ENCODE results near the gene SCO2.
A peak's percentile ranks its signal among the peaks of the same experiment; 100 is the strongest.

SCO2 gene

DNA sequence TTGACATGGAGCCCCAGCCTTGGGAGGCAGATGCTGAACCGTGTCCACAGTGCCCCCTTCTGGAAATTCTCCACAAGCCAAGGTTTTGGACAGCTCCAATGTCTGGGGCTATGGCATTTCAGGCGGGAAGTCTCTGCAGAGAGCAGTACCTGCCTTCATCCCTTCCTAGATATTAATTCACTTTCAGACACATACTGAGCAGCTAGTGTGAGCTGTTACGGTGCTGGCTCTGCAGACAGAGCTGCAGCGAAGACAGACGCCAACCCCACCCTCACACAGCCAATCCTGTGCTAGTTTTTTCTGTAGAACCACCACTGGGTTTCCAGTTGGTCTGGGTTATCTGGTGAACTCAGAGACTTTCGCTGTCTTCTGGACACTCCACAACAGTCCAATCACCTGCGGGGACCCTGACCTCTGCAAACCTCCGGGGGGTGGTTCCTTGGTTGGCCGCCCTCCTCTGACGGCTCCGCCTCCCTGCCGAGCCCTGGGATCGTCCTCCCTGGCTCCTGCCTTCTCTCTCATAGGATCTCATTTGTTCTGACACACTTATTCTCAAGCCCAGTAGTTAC is 27.0 kb downstream of the SCO2 start:
- peak; percentile 59 for DNase-seq (ENCODE audit: low spot score)

DNA sequence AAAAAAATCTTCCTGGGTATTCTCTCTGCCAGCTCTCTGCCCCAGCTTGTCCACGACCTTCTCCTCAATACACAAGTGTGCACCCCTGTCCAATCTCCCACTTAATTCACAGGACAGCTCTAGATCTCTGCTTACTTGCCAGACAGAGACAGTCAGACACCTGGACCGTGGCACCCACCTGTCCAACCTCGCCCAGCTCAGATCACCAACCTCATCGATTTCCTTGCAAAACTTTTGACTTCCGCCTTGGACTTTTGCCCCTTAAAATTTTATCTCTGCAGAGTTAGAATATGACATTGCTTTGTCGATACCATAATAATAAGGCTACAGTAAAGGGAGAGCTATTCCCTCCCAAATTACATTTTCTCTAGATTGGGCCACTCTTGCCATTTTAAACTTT is 28.3 kb downstream of the SCO2 start:
- DNase-seq (ENCODE audit: low spot score): no peak

GRCh38 chr22:50490531-50491308 is 34.7 kb downstream of the SCO2 start:
- no peak for DNase-seq (ENCODE audit: low spot score)

DNA sequence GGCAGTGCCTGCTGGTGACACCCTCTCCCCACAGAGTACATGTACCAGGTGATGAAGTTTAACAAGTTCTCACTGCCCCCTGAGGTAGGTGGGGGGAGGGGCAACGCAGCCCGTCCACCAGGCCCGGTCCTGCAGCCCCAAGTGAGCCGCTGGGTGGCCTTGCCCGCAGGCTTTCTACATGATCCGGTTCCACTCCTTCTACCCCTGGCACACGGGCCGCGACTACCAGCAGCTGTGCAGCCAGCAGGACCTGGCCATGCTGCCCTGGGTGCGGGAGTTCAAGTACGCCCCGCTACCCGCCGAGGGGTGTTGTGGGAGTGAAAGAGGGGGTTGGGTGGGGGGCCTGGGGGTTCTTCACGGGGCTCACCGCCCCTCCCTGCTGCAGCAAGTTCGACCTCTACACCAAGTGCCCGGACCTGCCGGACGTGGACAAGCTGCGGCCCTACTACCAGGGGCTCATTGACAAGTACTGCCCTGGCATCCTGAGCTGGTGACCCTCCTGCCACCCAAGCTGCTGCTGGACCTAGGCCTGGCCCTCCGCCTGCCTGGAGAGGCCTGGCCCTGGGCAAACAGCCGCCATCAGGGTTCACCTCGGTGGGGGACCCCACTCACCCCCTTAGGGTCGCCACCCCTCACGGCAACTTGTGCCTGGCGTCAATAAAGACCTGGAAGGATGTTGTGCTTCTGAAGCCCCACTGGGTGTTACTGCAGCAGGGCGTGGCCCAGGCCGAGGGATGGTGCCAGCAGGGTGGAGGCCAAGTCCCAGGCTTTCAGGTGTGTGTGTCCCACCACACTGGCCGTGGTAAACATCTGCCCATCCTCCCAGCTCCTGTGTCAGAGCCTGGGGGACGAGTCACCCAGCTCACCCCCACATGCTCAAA is 35.8 kb downstream of the SCO2 start:
- no peak for DNase-seq (ENCODE audit: low spot score)

GRCh38 chr22:50488886-50489285 is 36.5 kb downstream of the SCO2 start:
- DNase-seq (ENCODE audit: low spot score): no peak

DNA sequence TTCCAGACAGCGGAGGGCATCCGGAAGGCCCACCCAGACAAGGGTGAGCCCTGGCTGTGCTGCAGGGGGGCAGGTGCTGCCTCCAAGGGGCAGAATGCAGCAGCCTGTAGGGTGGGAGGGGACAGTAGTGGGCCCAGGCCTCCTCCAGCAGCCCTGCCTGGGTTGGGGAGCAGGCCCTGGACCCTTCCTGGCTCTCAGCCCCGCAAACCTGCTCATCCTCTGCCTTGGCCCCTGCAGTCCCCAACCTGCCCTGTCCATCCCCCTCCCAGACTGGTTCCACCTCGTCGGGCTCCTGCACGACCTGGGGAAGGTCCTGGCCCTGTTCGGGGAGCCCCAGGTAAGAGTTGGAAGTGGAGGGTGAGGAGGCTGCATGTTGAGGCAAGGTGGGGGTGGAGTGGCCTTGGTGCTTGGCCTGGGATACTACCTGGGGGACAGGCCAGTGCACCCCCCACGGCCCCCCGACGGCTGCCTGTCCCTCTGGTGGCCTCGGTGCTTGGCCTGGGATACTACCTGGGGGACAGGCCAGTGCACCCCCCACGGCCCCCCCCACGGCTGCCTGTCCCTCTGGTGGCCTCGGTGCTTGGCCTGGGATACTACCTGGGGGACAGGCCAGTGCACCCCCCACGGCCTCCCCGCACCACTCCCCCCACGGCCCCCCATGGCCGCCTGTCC is 37.3 kb downstream of the SCO2 start:
- DNase-seq (ENCODE audit: low spot score): no peak

GRCh38 chr22:50487290-50488005 is 38.0 kb downstream of the SCO2 start:
- DNase-seq (ENCODE audit: low spot score): no peak

GRCh38 chr22:50486561-50487289 is 38.7 kb downstream of the SCO2 start, which contains the start of gene MIOX:
TSS of gene MIOX (plus strand) at chr22:50486859. CDS start at chr22:50486898, 39 bp downstream.
- no peak for DNase-seq (ENCODE audit: low spot score)

DNA sequence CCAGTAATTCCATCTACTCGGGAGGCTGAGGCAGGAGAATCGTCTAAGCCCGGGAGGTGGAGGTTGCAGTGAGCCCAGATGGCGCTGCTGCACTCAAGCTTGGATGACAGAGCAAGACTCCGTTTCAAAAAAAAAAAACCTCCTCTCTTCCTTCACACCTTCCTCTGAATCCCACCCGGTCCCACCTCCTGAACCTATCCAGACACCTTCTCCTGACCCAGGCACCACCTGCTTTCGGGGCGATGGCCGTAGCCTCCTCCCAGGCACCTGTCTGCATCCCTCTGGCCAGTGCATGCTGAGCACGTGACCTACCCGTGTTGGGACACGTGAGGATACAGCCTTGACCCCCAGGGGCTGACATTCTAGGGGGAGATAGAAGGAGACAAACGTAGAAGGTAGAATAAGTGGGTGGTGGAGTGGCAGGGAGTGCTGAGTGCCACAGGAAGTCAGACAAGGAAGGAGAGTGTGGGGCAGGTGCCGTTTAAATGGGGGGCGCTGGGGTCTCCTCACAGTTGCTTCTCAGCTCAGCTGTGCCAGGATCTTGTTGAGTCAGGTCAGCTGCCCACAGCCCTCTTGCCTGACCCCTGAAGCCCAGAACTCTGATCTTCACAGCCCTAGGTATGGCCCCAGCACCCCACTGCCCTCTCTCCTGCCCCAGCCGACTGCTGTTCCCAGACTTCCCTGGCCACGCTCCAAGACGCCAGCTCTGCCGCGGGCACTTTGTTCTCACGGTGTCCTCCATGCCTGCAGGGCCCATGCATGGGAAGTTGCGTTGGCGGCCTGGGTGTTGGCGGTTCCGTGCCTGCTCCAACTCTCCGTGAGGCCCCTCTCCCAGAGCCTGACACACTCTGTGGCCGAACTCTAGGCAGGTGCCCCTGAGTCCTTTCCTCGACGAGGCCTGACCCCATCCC is 39.9 kb downstream of the SCO2 start:
- DNase-seq (ENCODE audit: low spot score): no peak

GRCh38 chr22:50483977-50484853 is 41.2 kb downstream of the SCO2 start:
- DNase-seq (ENCODE audit: low spot score): no peak

DNA sequence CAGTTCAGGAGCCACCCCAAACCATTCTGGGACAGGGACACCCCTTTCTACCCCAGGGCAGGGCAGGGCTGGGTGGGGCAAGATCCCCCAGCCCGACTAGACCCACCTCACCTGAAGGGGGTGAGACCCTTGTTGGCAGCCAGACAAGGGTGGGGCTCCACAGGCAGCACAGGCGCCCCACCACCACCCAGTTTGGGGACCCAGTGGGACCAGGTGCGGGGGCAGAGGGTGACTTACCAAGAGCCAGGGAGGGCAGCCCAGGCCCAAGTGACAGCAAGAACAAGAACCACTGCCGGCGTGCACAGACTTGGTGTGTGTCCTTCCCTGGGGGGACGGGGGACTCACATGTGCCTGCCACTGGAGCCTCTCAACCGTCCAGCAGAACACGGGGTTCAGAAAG is 41.8 kb downstream of the SCO2 start:
- DNase-seq (ENCODE audit: low spot score): no peak

GRCh38 chr22:50483106-50483505 is 42.3 kb downstream of the SCO2 start:
- DNase-seq (ENCODE audit: low spot score): no peak

DNA sequence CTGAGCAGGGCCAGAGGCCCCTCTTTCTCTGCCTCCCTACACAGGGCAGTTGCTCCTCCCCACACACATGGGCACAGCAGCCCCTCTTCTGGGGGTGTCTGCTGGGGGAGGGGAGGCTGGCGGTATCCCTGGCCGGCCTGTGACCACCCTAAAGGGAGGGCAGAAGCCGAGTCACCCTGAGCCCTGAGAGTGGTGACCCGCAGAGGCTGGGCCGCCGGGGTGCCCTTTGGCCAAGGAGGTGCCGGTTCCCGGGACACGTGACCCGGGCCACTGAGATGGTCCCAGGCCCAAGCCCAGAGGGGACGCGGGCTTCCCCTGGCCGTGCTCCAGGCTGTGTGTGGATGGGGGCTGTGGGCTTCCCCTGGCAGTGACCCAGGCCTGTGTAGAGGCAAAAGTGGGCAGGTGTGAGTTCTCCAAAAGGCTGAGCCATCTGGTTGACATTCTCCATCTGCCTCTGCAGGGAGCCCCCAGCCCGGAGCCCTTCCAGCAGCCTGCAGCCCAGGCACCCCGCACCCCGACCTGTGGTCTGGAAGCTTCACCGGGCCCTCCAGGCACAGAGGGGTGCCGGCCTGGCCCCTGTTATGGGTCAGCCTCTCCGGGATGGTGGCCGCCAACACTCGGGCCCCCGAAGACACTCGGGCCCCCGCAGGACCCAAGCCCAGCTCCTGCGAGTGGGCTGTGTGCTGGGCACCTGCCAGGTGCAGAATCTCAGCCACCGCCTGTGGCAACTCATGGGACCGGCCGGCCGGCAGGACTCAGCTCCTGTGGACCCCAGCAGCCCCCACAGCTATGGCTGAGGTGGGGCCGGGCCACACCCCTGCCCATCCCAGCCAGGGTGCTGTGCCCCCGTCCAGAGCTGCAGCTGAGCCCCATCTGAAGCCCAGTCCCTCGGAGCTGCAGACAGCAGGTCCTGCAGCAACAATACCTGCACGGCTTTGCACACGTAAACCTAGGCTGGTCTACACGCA is 43.0 kb downstream of the SCO2 start:
- no peak for DNase-seq (ENCODE audit: low spot score)

GRCh38 chr22:50481440-50482106 is 43.8 kb downstream of the SCO2 start, which contains the start of gene ADM2:
TSS of gene ADM2 (plus strand) at chr22:50481543. CDS start at chr22:50481848, 305 bp downstream.
- no peak for DNase-seq (ENCODE audit: low spot score)

- no peak for DNase-seq (ENCODE audit: low spot score)
Observed at GRCh38 chr22:50481045-50481439, 44.4 kb downstream of the SCO2 start.

DNA sequence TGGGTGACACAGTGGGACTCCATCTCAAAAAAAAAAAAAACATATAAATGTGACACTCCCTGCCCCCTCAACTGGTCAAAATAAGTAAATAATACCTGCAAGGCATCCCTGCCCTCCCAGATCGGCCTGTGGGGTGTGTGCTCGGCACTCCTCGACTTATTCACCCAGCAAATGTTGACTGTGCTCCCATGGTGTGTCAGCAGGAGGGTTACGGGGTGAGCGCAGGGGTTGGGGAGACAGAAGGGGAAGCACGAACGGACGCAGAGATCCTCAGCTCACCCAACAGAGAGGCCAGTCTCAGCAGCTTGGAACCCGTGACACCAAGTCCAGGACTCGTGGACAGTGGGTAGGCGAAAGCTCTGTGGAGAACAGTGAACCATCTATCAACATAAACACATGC is 45.7 kb downstream of the SCO2 start:
- no peak for DNase-seq (ENCODE audit: low spot score)

GRCh38 chr22:50477923-50478322 is 47.5 kb downstream of the SCO2 start:
- DNase-seq (ENCODE audit: low spot score): no peak

All from globus pallidus (tissue), 1 donor.